ENCODE data around the gene ABCC3. TPM values are rescaled to one million over a fixed set of nuclear protein-coding genes. Genes with fewer than 3 reads are reported as not detected.
A peak's percentile ranks its signal among the peaks of the same experiment; 100 is the strongest.
"Not testable (repeated sequence)": the region's sequence is repeated elsewhere in the genome, so short reads cannot be mapped to it uniquely, and the experiment has no call there.

The ABCC3 gene
- total and polyA plus RNA-seq, 2 experiments from 2014 or later, result 0.53 TPM; not detected in 1

GRCh38 chr17:50719924-50720794 is 85.5 kb downstream of the ABCC3 start:
- Histone ChIP-seq H3K27me3 (no peaks in the 10 kb centered on the region), H3K27ac (peak overlapping the region; percentile 97), H3K4me1 (ENCODE audit: low read depth) (peaks cover 26% of the 10 kb centered on the region), H3K36me3 (no peaks in the 10 kb centered on the region), H3K9me3 (ENCODE audit: low read depth) (no peaks in the 10 kb centered on the region), H3K4me3 (peak overlapping the region; percentile 85)
- DNase-seq (ENCODE audit: low read depth in 1 of 2, low spot score in 1 of 2), result no peak
- TF ChIP-seq, protein P1, sequence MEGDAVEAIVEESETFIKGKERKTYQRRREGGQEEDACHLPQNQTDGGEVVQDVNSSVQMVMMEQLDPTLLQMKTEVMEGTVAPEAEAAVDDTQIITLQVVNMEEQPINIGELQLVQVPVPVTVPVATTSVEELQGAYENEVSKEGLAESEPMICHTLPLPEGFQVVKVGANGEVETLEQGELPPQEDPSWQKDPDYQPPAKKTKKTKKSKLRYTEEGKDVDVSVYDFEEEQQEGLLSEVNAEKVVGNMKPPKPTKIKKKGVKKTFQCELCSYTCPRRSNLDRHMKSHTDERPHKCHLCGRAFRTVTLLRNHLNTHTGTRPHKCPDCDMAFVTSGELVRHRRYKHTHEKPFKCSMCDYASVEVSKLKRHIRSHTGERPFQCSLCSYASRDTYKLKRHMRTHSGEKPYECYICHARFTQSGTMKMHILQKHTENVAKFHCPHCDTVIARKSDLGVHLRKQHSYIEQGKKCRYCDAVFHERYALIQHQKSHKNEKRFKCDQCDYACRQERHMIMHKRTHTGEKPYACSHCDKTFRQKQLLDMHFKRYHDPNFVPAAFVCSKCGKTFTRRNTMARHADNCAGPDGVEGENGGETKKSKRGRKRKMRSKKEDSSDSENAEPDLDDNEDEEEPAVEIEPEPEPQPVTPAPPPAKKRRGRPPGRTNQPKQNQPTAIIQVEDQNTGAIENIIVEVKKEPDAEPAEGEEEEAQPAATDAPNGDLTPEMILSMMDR (IDR thresholded peaks at IDR 0.05; ENCODE audit: low read depth, low read length), result no peak

DNA sequence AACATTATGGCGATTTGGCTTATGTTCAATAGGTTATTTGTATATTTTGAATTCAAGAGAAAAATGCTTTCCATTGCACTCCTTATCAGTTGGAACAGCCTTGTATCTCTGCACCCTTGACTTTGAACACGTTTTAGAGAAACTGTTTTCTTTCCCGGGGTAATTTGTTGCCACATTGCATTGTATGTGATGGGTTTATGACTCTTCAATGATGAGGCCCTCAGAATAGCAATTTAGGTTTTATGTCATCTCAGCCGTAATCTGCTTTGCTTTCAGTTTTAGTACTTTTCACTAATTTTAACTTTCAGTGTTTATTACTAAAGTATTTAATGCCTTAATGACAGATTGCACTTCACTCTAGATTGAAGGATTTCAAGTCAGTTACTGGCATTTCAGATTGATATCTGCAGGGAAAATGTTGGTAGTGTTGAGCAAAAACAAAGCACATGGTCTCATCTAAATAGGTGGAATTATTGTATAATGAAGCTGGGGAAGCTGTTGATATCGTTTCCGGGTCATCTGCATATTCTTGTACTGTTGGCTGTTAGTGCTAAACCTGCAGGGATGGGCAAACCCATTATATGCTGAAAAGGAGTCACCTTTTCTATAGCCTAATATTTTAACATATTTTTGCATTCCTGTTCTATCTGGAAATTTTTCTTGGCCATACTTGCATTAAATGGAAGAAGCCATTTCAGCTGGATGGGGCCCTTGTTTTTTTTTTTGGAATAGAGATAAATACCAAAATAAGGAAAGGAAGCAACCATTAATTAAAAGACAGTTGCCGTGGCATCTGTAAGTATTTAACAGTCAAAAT is 86.7 kb downstream of the ABCC3 start:
- TF ChIP-seq, protein P1 (IDR thresholded peaks at IDR 0.05; ENCODE audit: low read depth, low read length), result no peak
- H3K27ac ChIP-seq, result peak overlapping the region; percentile 13
- H3K9me3 ChIP-seq (ENCODE audit: low read depth), result no peaks in the 10 kb centered on the region
- no peaks in the 10 kb centered on the region for H3K27me3 ChIP-seq
- DNase-seq (ENCODE audit: low read depth in 1 of 2, low spot score in 1 of 2), result no peak
- peak overlapping the region; percentile 85 for H3K4me3 ChIP-seq
- H3K4me1 ChIP-seq (ENCODE audit: low read depth), result peaks cover 39% of the 10 kb centered on the region
- no peaks in the 10 kb centered on the region for H3K36me3 ChIP-seq

- DNase-seq (ENCODE audit: low read depth in 1 of 2, low spot score in 1 of 2), result no peak
- H3K36me3 ChIP-seq, result no peaks in the 10 kb centered on the region
- no peak overlapping the region for H3K27ac ChIP-seq
- TF ChIP-seq, protein P1 (IDR thresholded peaks at IDR 0.05; ENCODE audit: low read depth, low read length), result no peak
- H3K9me3 ChIP-seq (ENCODE audit: low read depth), result no peaks in the 10 kb centered on the region
- no peak overlapping the region for H3K4me3 ChIP-seq
- H3K27me3 ChIP-seq, result no peaks in the 10 kb centered on the region
- H3K4me1 ChIP-seq (ENCODE audit: low read depth), result peaks cover 39% of the 10 kb centered on the region
Measured at GRCh38 chr17:50722746-50723145, 88.1 kb downstream of the ABCC3 start.

DNA sequence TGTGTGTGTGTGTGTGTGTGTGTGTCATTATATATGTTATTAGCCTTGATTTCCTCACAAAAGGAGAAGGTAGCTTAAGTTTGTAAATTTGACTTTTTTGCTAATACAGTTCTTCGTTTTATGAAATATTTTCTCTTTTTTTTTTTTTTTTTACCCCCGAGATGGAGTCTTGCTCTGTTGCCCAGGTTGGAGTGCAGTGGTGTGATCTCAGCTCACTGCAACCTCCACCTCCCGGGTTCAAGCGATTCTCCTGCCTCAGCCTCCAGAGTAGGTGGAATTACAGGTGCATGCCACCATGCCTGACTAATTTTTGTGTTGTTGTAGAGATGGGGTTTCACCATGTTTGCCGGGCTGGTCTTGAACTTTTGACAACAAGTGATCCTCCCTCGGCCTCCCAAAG is 89.9 kb downstream of the ABCC3 start:
- H3K4me3 ChIP-seq; DNase-seq (ENCODE audit: low read depth in 1 of 2, low spot score in 1 of 2); H3K36me3 ChIP-seq; H3K9me3 ChIP-seq (ENCODE audit: low read depth); H3K27ac ChIP-seq; H3K27me3 ChIP-seq: not testable (repeated sequence)
- H3K4me1 ChIP-seq (ENCODE audit: low read depth), result peaks cover 39% of the 10 kb centered on the region

GRCh38 chr17:50725769-50726655 is 91.3 kb downstream of the ABCC3 start:
- no peaks in the 10 kb centered on the region for H3K36me3 ChIP-seq
- peaks cover 46% of the 10 kb centered on the region for H3K4me1 ChIP-seq (ENCODE audit: low read depth)
- H3K9me3 ChIP-seq (ENCODE audit: low read depth), result no peaks in the 10 kb centered on the region
- H3K27ac ChIP-seq, result no peak overlapping the region
- no peak for DNase-seq (ENCODE audit: low read depth in 1 of 2, low spot score in 1 of 2)
- no peaks in the 10 kb centered on the region for H3K27me3 ChIP-seq
- TF ChIP-seq, protein P1 (IDR thresholded peaks at IDR 0.05; ENCODE audit: low read depth, low read length), result no peak
- no peak overlapping the region for H3K4me3 ChIP-seq

Data from cardiac muscle cell (in vitro differentiated cells and primary cell).